ENCODE data around the gene TPT1. TPM values are rescaled to one million over a fixed set of nuclear protein-coding genes. Genes with fewer than 3 reads are reported as not detected.

TPT1 gene
- total and polyA plus RNA-seq, 4 donors: 2,791 to 8,629 (median 4,381) TPM

GRCh38 chr13:45333251-45333976 is 7.6 kb downstream of the TPT1 start:
- ATAC-seq (ENCODE audit: insufficient read depth, low FRiP score): no peak
- DNase-seq: no peak
- Histone ChIP-seq H3K4me3 (no peak overlapping the region), H3K27ac (ENCODE audit: low read depth in 1 of 2, low read length in 1 of 2) (peak overlapping the region in 1 of 2 donors; percentile 35), H3K4me1 (ENCODE audit: control insufficient read depth in 5 of 5, insufficient read depth in 5 of 5, low read length in 5 of 5) (peaks cover 0 to 61% (median 16%) of the 10 kb centered on the region in 5 donors), H3K36me3 (ENCODE audit: control insufficient read depth in 4 of 4, insufficient read depth in 4 of 4, low read length in 4 of 4) (peaks cover 21 to 30% (median 25%) of the 10 kb centered on the region in 4 donors), H3K27me3 (ENCODE audit: control insufficient read depth in 3 of 3, insufficient read depth in 3 of 3, low read length in 2 of 3) (no peaks in the 10 kb centered on the region), H3K9ac (ENCODE audit: insufficient read depth in 1 of 2, low read length in 2 of 2) (no peak overlapping the region), H3K9me3 (ENCODE audit: control insufficient read depth in 4 of 4, insufficient read depth in 3 of 4, low read length in 3 of 4) (no peaks in the 10 kb centered on the region)
- TF ChIP-seq CTCF (IDR thresholded peaks at IDR 0.05; ENCODE audit: control extremely low read depth, extremely low read depth): no peak
- 38 to 60% methylated on average over 3 of the region's 3 CpGs for WGBS, 2 donors

- no peak for TF ChIP-seq CTCF (IDR thresholded peaks at IDR 0.05; ENCODE audit: control extremely low read depth, extremely low read depth)
- 91 to 97% methylated on average over 3 of the region's 3 CpGs for WGBS, 2 donors
- H3K9ac ChIP-seq (ENCODE audit: insufficient read depth in 1 of 2, low read length in 2 of 2): no peak overlapping the region
Measured at GRCh38 chr13:45332831-45333219, 8.2 kb downstream of the TPT1 start.

GRCh38 chr13:45332036-45332830 is 8.8 kb downstream of the TPT1 start:
- TF ChIP-seq CTCF (IDR thresholded peaks at IDR 0.05; ENCODE audit: control extremely low read depth, extremely low read depth): no peak
- peak in 2 of 3 donors; percentile 62 to 69 for DNase-seq
- H3K9me3 ChIP-seq (ENCODE audit: control insufficient read depth in 4 of 4, insufficient read depth in 3 of 4, low read length in 3 of 4): no peaks in the 10 kb centered on the region
- peak; percentile 48 for ATAC-seq (ENCODE audit: insufficient read depth, low FRiP score)
- 89 to 91% methylated on average over 2 of the region's 2 CpGs for whole genome bisulfite sequencing, 2 donors
- no peak overlapping the region for H3K9ac ChIP-seq (ENCODE audit: insufficient read depth in 1 of 2, low read length in 2 of 2)
- H3K36me3 ChIP-seq (ENCODE audit: control insufficient read depth in 4 of 4, insufficient read depth in 4 of 4, low read length in 4 of 4): peaks cover 10 to 23% (median 16%) of the 10 kb centered on the region in 4 donors
- H3K27me3 ChIP-seq (ENCODE audit: control insufficient read depth in 3 of 3, insufficient read depth in 3 of 3, low read length in 2 of 3): no peaks in the 10 kb centered on the region
- H3K4me1 ChIP-seq (ENCODE audit: control insufficient read depth in 5 of 5, insufficient read depth in 5 of 5, low read length in 5 of 5): peaks cover 0 to 54% (median 13%) of the 10 kb centered on the region in 5 donors
- peak overlapping the region in 1 of 2 donors; percentile 59 for H3K27ac ChIP-seq (ENCODE audit: low read depth in 1 of 2, low read length in 1 of 2)
- no peak overlapping the region for H3K4me3 ChIP-seq

More at GRCh38 chr13:45332831-45333219, 8.2 kb downstream of the TPT1 start:
- ATAC-seq (ENCODE audit: insufficient read depth, low FRiP score) (no peak), DNase-seq (no peak)
- H3K4me3 ChIP-seq: no peak overlapping the region
- H3K9me3 ChIP-seq (ENCODE audit: control insufficient read depth in 4 of 4, insufficient read depth in 3 of 4, low read length in 3 of 4): no peaks in the 10 kb centered on the region
- no peaks in the 10 kb centered on the region for H3K27me3 ChIP-seq (ENCODE audit: control insufficient read depth in 3 of 3, insufficient read depth in 3 of 3, low read length in 2 of 3)
- H3K36me3 ChIP-seq (ENCODE audit: control insufficient read depth in 4 of 4, insufficient read depth in 4 of 4, low read length in 4 of 4): peaks cover 16 to 26% (median 20%) of the 10 kb centered on the region in 4 donors
- no peak overlapping the region for H3K27ac ChIP-seq (ENCODE audit: low read depth in 1 of 2, low read length in 1 of 2)
- H3K4me1 ChIP-seq (ENCODE audit: control insufficient read depth in 5 of 5, insufficient read depth in 5 of 5, low read length in 5 of 5): peaks cover 0 to 57% (median 13%) of the 10 kb centered on the region in 5 donors

All from lung (tissue), 12 donors.